ENCODE results near the gene MYMK.

MYMK gene

DNA sequence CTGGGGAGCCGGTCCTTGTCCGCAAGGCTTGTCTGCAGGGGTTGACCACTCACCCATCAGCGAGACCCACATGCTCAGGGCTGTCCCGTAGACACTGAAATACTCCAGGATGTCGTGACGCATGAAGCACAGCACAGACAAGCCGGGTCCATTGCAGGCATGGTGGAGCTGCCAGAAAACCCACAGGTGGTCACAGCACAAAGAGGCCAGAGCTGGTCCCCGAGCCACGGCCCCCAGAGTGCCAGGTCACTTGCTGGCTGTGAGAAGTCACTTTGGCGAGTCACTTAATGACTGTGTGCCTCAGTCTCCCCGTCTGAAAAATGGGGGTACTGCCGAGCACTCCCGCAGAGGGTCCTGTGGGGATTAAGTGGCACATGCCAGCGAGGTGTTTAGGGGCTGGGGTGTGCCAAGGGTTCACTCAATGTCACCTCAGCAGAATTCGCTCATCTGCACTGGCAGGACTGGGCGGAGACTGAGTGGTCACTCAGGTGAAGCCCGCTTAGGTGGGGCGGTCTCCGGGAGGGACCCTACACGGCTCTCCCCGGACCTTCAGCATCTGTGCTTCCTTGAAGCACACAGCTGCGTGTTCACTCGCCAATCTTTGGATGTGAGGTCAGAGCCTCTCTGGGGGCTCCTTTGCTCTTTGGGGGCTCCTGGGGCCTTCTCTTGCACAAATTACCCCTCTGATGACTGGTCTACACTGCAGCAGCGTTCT, 4.5 kb downstream of the MYMK start:
- FAIRE-seq (no peak), DNase-seq (ENCODE audit: insufficient read length, low spot score) (no peak)

DNA sequence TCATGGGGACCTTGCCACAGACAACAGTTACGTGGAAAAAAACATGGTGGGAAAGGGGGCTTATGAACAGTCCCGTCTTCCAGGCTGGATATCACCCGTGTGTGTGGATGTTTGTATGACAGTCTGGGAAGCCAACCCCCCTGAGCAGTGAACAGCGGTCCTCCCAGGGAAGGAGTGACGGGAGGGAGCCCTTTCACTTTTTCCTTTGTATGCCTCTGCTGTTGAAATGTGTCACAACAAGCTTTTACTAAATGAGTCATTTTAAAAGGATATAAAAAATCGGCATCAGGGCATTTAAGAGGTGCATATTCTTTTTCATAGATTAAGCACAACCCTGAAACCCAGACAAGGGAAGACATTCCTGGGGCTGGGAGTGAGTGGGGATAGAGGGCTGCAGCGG, 5.1 kb downstream of the MYMK start:
- FAIRE-seq (no peak), DNase-seq (ENCODE audit: insufficient read length, low spot score) (no peak)

DNA sequence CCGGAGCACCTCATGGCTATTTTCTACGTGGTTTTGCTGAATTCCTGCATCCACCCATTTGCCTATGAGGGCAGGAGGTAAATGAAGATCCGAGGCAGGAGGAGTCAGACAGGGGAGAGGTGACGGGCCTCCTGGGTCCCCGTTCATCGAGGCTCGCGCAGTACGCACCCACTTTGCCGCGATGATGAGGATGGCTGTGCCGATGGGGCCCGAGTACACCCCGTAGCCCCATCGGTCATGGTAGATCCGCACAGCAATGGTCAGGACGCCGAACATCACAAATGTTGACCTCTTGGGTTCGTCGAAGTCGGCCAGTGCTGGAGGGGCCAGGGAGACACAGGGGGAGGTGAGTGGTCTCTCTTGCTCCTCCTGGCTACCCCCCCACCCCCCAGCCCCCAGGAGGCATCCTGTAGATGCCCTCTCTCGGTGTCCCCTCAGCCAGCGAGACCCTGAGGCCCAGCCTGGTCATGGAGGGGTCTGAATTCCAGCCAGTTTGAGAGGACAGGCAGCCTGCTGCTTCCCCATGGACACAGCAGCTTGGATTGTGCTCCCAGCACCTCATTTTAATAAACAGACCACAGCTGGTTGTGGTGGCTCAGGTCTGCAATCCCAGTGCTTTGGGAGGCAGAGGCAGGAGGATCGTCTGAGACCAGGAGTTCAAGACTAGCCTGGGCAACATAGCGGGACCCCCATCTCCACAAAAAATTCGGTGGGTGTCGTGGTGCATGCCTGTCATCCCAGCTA, 5.9 kb downstream of the MYMK start:
- FAIRE-seq (no peak), DNase-seq (ENCODE audit: insufficient read length, low spot score) (no peak)

DNA sequence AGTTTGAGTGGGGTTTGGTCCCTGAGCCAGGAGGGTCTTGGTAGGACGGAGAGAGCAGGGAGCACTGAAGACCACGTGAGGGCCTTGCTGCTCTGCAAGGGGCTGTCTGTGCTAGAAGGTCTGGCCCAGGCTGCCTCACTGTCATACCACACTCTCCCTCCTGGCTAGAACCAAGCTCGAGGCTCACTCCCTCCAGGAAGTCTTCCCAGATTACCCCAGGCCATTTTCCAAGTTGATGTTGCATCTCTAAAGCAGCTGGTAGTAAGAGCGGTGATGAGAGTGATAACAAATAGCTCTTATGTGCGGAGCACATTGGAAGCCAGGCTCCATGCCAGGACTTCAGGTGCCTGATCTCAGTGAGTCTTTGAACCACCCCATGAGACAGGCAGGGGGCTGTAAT, 6.6 kb downstream of the MYMK start:
- no peak for FAIRE-seq
- DNase-seq (ENCODE audit: insufficient read length, low spot score): no peak

DNA sequence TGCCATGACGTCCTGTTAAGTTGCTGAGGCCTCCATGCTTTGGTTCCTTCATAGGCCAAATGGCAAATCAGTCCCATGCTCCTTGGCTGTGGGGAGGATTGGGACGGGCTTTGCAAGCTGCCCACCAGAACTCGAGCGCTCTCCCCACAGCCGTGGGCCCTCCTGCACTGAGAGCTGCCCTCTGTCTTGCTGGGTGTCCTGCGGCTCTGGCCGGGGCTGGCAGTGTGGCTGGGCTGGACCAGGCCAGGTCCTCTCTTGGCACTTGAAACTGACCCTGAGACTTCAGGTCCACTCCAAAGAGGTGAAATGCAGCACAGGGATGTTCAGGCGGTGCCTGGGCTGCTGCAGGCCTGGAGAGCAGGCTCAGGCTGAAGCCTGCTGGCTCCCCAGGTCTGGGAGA, 7.0 kb downstream of the MYMK start:
- FAIRE-seq: no peak

DNA sequence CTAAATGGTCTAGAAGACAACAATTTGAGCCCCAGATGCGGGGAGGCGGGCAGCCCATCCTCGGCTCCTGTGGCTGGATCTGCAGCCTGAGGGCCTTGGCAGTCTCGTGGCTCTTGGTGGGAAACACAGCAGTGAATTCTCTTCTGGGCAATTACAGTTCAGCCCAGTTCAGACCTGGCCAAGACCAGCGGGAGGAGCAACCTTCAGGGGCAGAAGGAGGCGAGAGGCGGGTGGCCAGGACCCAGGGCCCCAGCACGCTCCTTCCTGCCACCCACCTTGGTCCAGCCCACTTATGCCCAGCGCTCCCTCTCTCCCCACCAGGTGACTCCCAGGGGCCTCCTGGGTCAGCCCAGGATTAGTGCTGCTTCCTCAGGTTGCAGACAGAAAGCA, 7.8 kb downstream of the MYMK start:
- DNase-seq (ENCODE audit: insufficient read length, low spot score) (no peak), FAIRE-seq (no peak)

More for the DNA sequence above, 7.0 kb downstream of the MYMK start:
- DNase-seq (ENCODE audit: insufficient read length, low spot score): no peak

DNA sequence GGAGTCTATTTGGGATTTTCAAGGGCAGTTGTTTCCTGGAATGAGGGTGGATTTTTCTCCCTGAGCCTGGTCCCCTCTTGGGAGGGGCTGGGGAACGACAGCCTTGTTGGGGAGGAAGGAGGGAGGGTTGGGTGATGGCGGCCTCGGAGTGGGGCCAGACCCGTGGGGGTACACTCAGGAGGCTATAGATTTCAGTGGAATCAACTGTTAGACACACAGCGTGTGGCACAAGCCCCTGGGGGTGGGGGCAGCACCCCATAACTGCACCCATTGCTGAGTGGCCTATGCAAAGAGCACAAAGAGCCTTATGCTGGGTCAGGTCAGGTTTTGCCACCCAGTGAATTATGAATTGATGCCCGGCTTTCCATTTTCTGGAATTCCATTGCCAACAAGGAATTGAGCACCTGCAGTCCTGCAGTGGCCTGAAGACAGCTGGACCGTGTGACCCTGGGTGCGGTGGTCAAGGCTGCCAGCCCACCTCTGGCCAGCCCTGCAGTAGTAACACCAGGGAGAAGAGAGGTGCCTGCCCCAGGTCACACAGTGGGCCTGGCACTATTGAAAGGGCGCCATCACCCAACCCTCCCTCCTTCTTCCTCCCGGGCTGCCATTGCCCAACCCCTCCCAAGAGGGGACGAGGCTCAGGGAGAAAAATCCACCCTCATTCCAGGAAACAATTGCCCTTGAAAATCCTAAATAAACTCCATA, 8.4 kb downstream of the MYMK start:
- FAIRE-seq: no peak
- no peak for DNase-seq (ENCODE audit: insufficient read length, low spot score)

DNA sequence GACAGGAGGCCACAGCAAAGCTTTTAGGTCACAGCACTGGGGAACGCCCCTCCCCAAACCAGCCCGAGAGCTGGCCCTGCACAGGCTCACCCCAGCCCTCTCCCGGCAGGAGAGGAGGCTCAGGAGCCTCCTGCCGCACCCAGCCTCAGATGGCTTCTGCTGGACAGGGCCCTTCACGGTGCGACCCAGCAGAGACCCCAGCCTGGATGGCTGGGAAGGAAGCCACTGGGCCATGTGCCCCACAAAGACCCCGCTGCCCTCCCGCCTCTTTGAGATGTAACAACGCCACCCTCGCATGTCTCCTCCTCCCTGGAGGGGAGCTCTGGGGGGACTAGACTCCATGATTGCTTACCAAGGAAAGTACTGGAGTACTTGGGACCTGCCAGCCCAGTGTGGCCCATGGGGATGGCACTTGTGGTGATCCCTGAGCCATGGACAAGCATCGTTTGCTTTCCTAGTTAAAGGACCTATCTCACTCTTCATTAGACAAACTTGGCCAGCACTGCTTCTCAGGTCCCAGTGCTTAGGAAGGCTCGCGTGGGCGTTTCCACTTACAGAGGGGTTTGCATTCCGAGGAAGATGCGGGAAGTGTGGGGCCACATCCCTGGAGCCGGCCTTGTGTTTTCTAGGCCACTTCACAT, 9.0 kb downstream of the MYMK start:
- DNase-seq (ENCODE audit: insufficient read length, low spot score) (no peak), FAIRE-seq (no peak)

DNA sequence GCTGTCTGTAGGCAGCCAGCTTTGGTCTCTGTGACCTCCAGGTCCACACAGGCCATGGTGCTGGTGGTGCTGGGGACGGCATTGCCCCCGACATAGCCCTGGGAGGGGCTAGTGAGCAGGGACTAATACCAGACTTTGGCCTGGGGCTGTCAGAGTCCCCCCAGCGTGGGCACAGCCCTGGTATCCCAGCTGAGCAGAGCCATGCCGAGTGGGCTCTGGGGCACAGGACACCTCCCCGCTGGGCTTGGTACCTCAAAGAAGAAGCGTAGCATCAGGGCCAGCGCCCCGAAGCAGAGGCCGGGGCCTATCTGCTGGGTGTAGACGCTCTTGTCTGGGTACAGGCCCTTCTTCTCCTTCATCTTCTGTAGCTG, 9.5 kb downstream of the MYMK start:
- DNase-seq (ENCODE audit: insufficient read length, low spot score) (no peak), FAIRE-seq (no peak)

DNA sequence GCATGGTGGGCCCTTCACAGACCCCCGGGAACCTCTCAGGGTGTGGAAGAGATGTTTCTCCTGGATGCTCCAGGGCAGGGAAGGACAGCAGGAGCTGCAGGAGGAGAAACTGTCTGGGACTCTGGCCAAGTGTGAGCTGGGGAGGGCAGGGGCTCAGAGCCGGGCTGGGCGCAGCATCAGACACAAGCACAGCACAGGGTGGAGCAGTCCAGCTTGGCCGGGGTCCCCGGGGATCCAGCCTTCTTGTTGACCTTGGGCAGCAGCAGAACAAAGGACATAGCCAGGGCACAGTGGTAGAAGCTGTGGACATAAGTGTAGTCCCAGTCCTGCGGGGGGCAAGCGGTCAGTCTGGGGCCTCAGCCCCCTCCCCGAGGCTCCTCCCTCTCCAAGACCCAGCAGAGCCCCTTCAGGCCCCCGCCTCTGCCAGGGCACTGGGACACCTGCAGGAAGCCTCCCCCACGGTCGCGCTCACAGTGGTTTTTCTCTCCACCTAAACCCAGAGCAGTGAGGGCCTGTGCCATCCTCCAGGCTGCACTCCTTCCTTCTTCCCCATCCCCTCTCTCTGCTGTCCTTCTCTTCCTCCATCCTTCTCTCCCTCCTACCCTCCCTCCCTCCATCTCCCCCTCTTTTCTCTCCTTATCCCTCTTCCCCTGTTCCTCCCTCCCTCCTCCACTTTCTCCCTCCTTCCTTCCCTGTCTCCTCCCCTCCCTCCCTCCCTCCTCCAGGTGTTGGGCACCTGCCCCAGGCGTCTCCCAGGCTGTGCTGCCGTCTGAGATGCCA, 10.1 kb downstream of the MYMK start:
- DNase-seq (ENCODE audit: insufficient read length, low spot score) (no peak), FAIRE-seq (no peak)

DNA sequence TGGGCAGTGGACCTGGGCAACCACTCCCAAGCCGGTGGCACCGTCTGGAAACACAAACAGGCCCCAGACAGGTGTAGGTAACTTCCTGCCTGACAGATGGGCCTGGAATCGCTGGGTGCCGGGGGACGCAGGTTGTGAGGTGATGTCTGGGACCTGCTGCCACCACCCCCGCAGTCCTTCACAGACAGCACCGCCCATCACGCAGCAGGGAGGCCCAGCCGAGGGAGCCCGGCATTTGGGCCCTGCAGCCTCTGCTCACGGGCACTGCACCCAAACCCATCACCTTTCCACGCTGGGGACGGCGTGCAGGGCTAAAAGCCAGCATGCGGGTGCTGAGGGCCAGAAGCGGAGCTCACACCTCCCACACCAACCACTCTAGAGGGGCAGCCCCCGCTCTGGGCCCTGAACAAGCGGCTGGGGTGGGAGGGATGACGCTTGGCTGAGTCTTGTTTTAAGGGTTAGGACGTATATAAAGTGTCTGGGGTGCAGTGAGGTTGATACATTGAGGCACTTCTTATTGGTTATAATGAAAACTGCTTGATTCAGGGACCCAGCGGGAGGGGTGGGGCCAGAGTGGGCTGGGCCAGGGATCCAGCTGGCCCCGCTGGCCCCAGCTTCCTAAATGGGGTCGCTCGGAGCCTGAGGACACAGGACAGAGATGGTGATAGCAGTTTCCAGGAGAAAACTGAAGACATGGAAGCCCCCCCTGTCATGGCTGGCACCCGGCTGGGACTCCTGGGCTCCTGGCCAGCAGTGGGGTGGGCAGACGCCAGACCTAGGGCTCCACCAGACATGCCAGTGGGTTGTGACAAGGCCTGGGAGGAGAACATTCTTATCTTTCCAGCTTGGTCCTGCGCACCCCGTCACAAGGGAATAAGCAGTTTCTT, 11.3 kb downstream of the MYMK start:
- FAIRE-seq: no peak
- no peak for DNase-seq (ENCODE audit: insufficient read length, low spot score)

DNA sequence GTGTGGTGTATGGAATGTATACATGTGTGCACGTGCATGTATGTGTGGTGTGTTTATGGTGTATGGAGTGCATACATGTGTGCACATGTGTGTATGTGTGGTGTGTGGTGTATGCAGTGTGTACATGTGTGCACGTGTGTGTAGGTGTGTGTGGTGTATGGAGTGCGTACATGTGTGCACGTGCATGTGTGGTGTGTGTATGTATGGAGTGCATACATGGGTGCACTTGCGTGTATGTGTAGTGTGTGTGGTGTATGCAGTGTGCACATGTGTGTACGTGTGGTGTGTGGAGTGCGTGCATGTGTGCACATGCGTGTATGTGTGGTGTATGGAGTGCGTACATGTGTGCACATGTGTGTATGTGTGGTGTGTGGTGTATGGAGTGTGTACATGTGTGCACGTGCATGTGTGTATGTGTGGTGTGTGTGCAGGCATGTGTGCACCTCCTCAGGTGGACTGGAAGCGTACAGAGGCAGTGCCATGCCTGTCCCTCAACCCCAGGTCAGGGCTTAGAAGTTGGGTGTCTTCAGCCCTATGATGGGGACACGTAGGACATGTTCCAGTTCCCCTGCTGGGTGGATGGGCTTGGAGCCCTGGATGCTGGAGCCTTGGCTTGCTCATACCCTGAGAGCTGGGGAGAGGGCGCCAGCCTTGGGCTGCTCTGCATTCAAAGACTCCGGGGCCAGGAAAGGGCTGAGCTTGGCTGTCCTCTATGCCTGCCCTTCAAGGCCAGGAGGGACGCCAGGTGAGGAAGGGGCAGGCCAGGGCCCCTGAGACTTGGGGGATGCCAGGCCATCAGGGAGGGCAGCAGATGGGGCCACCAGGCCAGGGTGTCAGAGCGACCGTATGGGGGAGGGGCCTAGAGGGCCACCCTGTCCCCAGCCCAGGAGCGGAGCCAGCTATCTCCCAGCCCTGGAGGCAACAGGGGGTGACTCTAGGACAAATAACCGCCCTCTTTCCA, 12.2 kb downstream of the MYMK start:
- no peak for DNase-seq (ENCODE audit: insufficient read length, low spot score)
- FAIRE-seq: no peak

DNA sequence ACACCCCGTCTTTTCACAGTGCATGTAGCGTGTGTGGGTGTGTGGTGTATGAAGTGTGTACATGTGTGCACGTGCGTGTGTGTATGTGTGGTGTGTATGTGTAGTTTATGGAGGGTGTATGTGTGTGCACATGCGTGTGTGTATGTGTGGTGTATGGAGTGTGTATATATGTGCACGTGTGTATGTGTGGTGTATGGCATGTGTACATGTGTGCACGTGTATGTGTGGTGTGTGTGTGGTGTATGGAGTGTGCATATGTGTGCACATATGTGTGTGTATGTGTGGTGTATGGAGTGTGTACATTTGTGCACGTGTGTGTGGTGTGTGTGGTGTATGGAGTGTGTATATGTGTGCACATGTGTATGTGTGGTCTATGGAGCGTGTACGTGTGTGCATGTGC, 13.2 kb downstream of the MYMK start:
- DNase-seq (ENCODE audit: insufficient read length, low spot score): no peak
- FAIRE-seq: peak; percentile 96

DNA sequence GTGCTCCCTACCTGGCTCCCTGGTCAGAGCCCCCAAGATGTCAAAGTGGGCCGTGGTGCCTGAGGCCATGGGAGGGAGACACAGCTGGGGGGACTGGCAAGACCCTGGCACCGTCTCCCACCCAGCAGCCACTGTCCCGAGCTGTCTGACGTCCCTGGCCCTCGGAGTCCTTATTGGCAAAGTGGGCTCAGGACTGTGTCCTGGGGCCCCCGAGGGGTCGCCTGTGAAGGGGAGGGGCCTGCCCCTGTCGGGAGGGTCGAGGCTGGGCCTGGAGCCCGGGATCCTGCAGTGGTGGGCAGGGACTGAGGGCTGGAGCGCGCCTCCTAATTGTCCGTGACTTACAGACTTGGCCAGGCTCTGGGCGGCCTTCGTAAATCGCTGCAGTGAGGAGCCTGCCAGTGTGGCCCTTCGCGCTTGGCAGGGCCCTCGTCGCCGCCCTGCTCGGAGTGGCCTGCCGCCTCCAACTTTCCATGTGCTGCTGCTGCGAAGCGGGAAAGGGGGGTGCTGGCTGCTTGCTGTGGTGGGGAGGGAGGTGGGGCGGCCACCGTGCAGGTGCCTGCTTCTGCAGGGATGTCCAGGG, 13.7 kb downstream of the MYMK start:
- no peak for DNase-seq (ENCODE audit: insufficient read length, low spot score)
- no peak for FAIRE-seq

DNA sequence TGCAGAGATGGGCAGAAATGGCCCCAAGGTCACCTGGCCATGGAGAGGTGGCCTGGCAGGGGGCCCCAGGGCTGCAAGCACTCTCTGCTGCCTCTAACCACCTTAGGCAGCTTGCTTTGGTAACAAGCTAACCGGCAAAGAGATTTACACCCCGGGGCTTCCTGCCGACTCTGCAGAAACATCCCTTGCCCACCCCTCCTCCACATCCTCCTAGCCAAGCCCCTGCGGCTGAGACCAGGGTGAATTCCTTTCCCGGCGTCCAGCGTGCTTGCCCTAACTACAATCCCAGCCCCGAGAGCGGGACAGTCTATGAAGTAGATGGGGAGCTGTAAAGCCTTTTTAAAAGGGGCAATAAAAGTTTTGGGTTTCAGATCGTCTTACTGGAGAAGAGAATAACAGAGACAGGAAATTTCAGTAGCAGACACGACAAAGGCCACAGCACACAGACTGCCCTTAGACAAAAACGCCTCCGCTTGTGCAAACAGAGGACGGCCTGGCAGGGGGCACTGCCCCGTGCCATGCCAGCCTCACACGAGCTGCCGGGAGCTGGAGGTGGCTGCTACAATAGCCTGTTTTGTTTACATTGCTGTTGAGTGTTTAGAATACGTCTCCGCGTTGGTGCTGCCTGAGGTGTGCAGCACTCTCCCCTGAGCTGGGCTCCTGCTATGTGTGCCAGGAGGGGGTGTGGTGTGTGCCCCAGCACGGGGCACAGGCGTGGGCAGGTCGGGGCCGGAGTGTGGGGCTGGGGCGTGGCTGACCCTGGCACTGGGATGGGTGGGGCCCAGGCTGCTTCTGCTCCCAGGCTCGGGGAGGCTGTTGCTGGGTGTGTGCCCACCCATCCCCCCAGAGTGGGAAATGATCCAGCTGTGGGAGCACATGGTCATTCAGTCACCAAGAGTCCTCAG, 15.3 kb downstream of the MYMK start:
- DNase-seq (ENCODE audit: insufficient read length, low spot score): peak; percentile 24

DNA sequence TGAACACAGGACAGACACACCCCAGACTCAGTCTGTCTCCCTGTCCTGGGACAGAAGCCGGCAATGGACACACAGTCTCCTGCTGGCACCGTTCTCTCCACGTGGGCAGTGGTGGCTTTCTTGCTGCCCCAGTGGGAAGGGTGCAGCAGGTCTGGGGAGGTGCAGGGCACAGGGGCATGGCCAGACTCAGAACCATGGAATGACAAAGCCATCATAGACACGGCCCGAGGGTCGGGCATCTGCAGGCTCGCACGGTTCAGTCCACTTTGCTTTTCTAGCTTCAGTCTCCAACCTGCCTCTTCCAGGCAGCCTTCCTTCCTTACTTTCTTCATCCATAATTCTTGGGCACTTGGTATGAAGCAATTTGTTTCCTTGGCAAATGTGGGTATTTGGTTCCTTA, 16.7 kb downstream of the MYMK start:
- no peak for FAIRE-seq

More for the DNA sequence above, 15.3 kb downstream of the MYMK start:
- no peak for FAIRE-seq

More for the DNA sequence above, 16.7 kb downstream of the MYMK start:
- no peak for DNase-seq (ENCODE audit: insufficient read length, low spot score)

Data from HTR-8/SVneo (cell line).